HepG2 (cell line): ENCODE data around the gene PTX4. TPM values are rescaled to one million over a fixed set of nuclear protein-coding genes. Genes with fewer than 3 reads are reported as not detected.

Experiments
- ATAD3A ChIP-seq: sonication (generic); formaldehyde crosslinking; IDR thresholded peaks from 2 replicates; pipeline ENCODE4 v1.4.0; 2020; ENCODE audit warnings: missing genetic modification reagents
- E2F5 ChIP-seq: sonication (generic); formaldehyde crosslinking; conservative IDR thresholded peaks from 2 replicates; pipeline ENCODE4 v1.4.0; 2020; ENCODE audit warnings: missing genetic modification reagents
- FOXO1 ChIP-seq: sonication (generic); formaldehyde crosslinking; IDR thresholded peaks from 2 replicates; pipeline ENCODE4 v1.4.0; 2020; ENCODE audit warnings: missing genetic modification reagents
- NFAT5 ChIP-seq: sonication (generic); formaldehyde crosslinking; IDR thresholded peaks from 2 replicates; pipeline ENCODE4 v1.4.0; 2020; ENCODE audit warnings: missing genetic modification reagents
- RNF2 ChIP-seq: fragments of 450-650 bp; conservative IDR thresholded peaks from 2 replicates; pipeline ENCODE4 v1.6.1; 2016; ENCODE audit warnings: low read depth
- SOX5 ChIP-seq: IDR thresholded peaks from 2 replicates; pipeline ENCODE4 v1.6.1; 2016; ENCODE audit warnings: borderline replicate concordance
- THAP7 ChIP-seq: sonication (generic); formaldehyde crosslinking; IDR thresholded peaks from 2 replicates; pipeline ENCODE4 v1.8.1; 2023; ENCODE audit warnings: mild to moderate bottlenecking, missing genetic modification reagents
- ZNF142 ChIP-seq: sonication (generic); formaldehyde crosslinking; IDR thresholded peaks from 2 replicates; pipeline ENCODE4 v1.4.0; 2020; ENCODE audit warnings: missing genetic modification reagents
- ZNF558 ChIP-seq: sonication (generic); formaldehyde crosslinking; IDR thresholded peaks from 2 replicates; pipeline ENCODE4 v1.9.0; 2022; ENCODE audit warnings: mild to moderate bottlenecking, missing genetic modification reagents, borderline replicate concordance
- ZNF619 ChIP-seq: sonication (generic); formaldehyde crosslinking; IDR thresholded peaks from 2 replicates; pipeline ENCODE4 v1.4.0; 2020; ENCODE audit warnings: mild to moderate bottlenecking, missing genetic modification reagents
- ZNF749 ChIP-seq: sonication (generic); formaldehyde crosslinking; IDR thresholded peaks from 2 replicates; pipeline ENCODE4 v1.8.0; 2022; ENCODE audit warnings: mild to moderate bottlenecking, missing genetic modification reagents, moderate library complexity, borderline replicate concordance
- ZSCAN25 ChIP-seq: sonication (generic); formaldehyde crosslinking; IDR thresholded peaks from 2 replicates; pipeline ENCODE4 v1.8.0; 2022; ENCODE audit warnings: mild to moderate bottlenecking, missing genetic modification reagents
- ZSCAN5A ChIP-seq: sonication (generic); formaldehyde crosslinking; IDR thresholded peaks from 2 replicates; pipeline ENCODE4 v1.8.0; 2022; ENCODE audit warnings: mild to moderate bottlenecking, missing genetic modification reagents, borderline replicate concordance
- polyA plus RNA-seq, 8 experiments: library from polyadenylated mRNA; depleted of rRNA in 3 of 8; stranded (reverse) in 7 of 8; unstranded in 1 of 8; fragments of >200 nt; fragmentation: Illumina TruSeq in 4 of 8; extraction: Trizol in 4 of 8; gene quantifications; 2 replicates each; pipeline versions ENCODE4 v1.2.1 to v1.2.3, GENCODE V29; 2011 to 2016; ENCODE audit warnings: low read depth in 4 of 8, missing spikeins in 1 of 8, mixed read lengths in 1 of 8; ENCODE audit not compliant: insufficient read depth in 1 of 8
- total RNA-seq, 5 experiments: library from RNA; depleted of rRNA; stranded (reverse); fragments of >200 nt; fragmentation: Illumina TruSeq; extraction: Trizol; gene quantifications; 2 replicates each; pipeline ENCODE4 v1.2.3, GENCODE V29; 2016; ENCODE audit warnings: low read depth in 1 of 5

Gene PTX4
- total and polyA plus RNA-seq, 2 of the 13 experiments (the other 11 are each of a cell fraction or from before 2014, with no cell fraction given): 0.04 TPM; not detected in 1

- TF ChIP-seq FOXO1 (CRISPR knock-in tag): peak; percentile 38; the same call in 1 of the 2 replicates
- peak; percentile 49; the same call in 1 of the 2 replicates for TF ChIP-seq THAP7 (CRISPR knock-in tag)
- TF ChIP-seq ZSCAN25 (CRISPR knock-in tag): peak; percentile 66; the same call in 1 of the 2 replicates
- TF ChIP-seq ZNF142 (CRISPR knock-in tag): 0 out of 2 replicates have a peak, but pooled peaks have one; percentile 56
- peak; percentile 96 for TF ChIP-seq NFAT5
- TF ChIP-seq ATAD3A (CRISPR knock-in tag): no peak
- peak; percentile 96; the same call in 1 of the 2 replicates for TF ChIP-seq ZNF558
- no peak for TF ChIP-seq ZNF619 (CRISPR knock-in tag)
- TF ChIP-seq SOX5 (CRISPR knock-in tag): peak; percentile 57; the same call in 1 of the 2 replicates
- TF ChIP-seq ZSCAN5A (CRISPR knock-in tag): 0 out of 2 replicates have a peak, but pooled peaks have one; percentile 10
- TF ChIP-seq RNF2: peak; percentile 98
- TF ChIP-seq E2F5 (CRISPR knock-in tag): peak; percentile 80
- peak; percentile 98 for TF ChIP-seq ZNF749 (CRISPR knock-in tag)
Observed at GRCh38 chr16:1474796-1475551, 13.8 kb downstream of the PTX4 start, which contains the start of gene CLCN7 (continued).
